Activated CD4-positive, alpha-beta T cell treated with anti-CD3 and anti-CD28 coated beads, Interleukin-2, amount 10 ng/mL, durations not matched to agents 24 days and 14 days (primary cell): Measurements from ENCODE around the gene CTIF. TPM values are rescaled to one million over a fixed set of nuclear protein-coding genes. Genes with fewer than 3 reads are reported as not detected.
A peak's percentile ranks its signal among the peaks of the same experiment; 100 is the strongest.
"Not testable (repeated sequence)": the region's sequence is repeated elsewhere in the genome, so short reads cannot be mapped to it uniquely, and the experiment has no call there.

Experiments
- DNase-seq: peaks from one replicate; pipeline ENCODE4 v3.0.0; 2022
- H3K27ac Mint-ChIP-seq: one replicate; pipeline ENCODE4 v1.8.0; 2022; ENCODE audit warnings: mild to moderate bottlenecking, mixed read lengths
- H3K27me3 Mint-ChIP-seq: one replicate; pipeline ENCODE4 v1.8.0; 2022; ENCODE audit warnings: mixed read lengths
- H3K36me3 Mint-ChIP-seq: one replicate; pipeline ENCODE4 v1.8.0; 2022; ENCODE audit warnings: low read depth, mild to moderate bottlenecking, mixed read lengths
- H3K4me1 Mint-ChIP-seq: one replicate; pipeline ENCODE4 v1.8.0; 2021; ENCODE audit warnings: mixed read lengths
- H3K4me3 Mint-ChIP-seq: one replicate; pipeline ENCODE4 v1.8.0; 2022; ENCODE audit warnings: mild to moderate bottlenecking, moderate library complexity, mixed read lengths
- H3K9me3 Mint-ChIP-seq: one replicate; pipeline ENCODE4 v1.8.0; 2021; ENCODE audit warnings: mixed read lengths
- intact Hi-C: fragments of 100-400 bp; cut with micrococcal nuclease; formaldehyde crosslinking; loops from one replicate; pipeline ENCODE4 v1.15.1; 2023
- total RNA-seq: library from RNA; stranded (reverse); gene quantifications from 2 replicates; pipeline ENCODE4 v1.2.3, GENCODE V29; 2022

Gene CTIF
- total RNA-seq, 1 donor from 2014 or later = 9.5 TPM

- no peaks in the 10 kb centered on the region for H3K4me1 Mint-ChIP-seq
- no peak overlapping the region for H3K4me3 Mint-ChIP-seq
- H3K36me3 Mint-ChIP-seq = no peaks in the 10 kb centered on the region
- no peaks in the 10 kb centered on the region for H3K9me3 Mint-ChIP-seq
- intact Hi-C loops = no loop called here
- no peak overlapping the region for H3K27ac Mint-ChIP-seq
- DNase-seq = no peak
- peaks cover 2% of the 10 kb centered on the region for H3K27me3 Mint-ChIP-seq
Measured at GRCh38 chr18:48709371-48710062, 170.7 kb downstream of the CTIF start.

- H3K4me1 Mint-ChIP-seq = no peaks in the 10 kb centered on the region
- H3K36me3 Mint-ChIP-seq = no peaks in the 10 kb centered on the region
- no peaks in the 10 kb centered on the region for H3K9me3 Mint-ChIP-seq
- H3K27ac Mint-ChIP-seq = no peak overlapping the region
- no peak overlapping the region for H3K4me3 Mint-ChIP-seq
- intact Hi-C loops = no loop called here
- H3K27me3 Mint-ChIP-seq = peaks cover 2% of the 10 kb centered on the region
- DNase-seq = peak; percentile 64
Measured at GRCh38 chr18:48711651-48712486, 173.0 kb downstream of the CTIF start.

DNA sequence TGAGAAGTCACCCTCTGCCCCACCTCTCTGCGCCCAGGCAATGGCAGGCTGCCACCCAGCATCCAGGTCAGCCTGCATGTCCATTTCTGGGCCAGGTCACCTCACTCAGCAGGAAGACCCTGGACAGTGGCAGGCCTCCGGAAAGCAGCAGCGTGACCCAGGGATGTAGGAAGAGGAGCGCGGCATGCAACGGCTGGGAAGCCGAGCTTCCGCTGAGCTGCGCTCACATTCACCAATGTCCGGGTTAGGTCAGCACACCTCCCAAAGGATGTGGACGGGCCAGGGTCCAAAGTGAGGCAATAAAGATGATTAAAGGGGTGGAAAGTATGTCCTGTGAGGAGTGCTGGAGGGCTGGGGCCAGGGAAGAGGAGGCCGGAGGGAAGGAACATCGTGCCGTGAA is 174.5 kb downstream of the CTIF start:
- intact Hi-C loops = no loop called here
- no peak for DNase-seq
- no peaks in the 10 kb centered on the region for H3K36me3 Mint-ChIP-seq
- no peaks in the 10 kb centered on the region for H3K9me3 Mint-ChIP-seq
- H3K4me3 Mint-ChIP-seq = no peak overlapping the region
- no peaks in the 10 kb centered on the region for H3K4me1 Mint-ChIP-seq
- peaks cover 2% of the 10 kb centered on the region for H3K27me3 Mint-ChIP-seq
- no peak overlapping the region for H3K27ac Mint-ChIP-seq

DNA sequence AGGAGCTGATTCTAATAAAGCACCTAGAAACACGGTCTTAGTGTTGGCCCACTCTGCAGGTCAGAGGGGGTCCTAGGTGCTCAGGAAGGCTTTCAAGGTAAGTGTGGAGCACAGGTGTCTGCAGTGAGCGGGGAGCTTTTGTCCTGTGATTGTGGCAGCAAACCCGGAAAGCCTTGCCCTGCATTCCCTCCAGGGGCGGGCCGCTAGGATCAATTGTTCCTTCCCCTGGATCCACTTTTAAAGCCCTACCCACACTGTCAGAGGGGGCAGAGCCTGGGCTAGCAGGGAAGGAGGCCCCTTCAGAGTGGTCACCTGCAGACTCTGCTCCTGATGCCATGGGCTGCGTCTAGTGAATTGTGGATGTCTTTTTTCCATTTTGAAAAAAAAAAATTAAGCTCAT is 176.0 kb downstream of the CTIF start:
- Mint-ChIP-seq H3K27ac (no peak overlapping the region), H3K4me1 (no peaks in the 10 kb centered on the region), H3K36me3 (no peaks in the 10 kb centered on the region), H3K4me3 (no peak overlapping the region), H3K27me3 (peaks cover 2% of the 10 kb centered on the region), H3K9me3 (no peaks in the 10 kb centered on the region)
- DNase-seq = no peak
- intact Hi-C loops = no loop called here

- DNase-seq = no peak
- Mint-ChIP-seq H3K36me3 (no peaks in the 10 kb centered on the region), H3K27me3 (peaks cover 2% of the 10 kb centered on the region), H3K9me3 (no peaks in the 10 kb centered on the region), H3K4me3 (no peak overlapping the region), H3K4me1 (no peaks in the 10 kb centered on the region), H3K27ac (no peak overlapping the region)
- intact Hi-C loops = no loop called here
Measured at GRCh38 chr18:48715711-48716361, 177.0 kb downstream of the CTIF start.

GRCh38 chr18:48717227-48717626 is 178.4 kb downstream of the CTIF start:
- H3K27me3 Mint-ChIP-seq, H3K36me3 Mint-ChIP-seq, H3K27ac Mint-ChIP-seq, intact Hi-C loops, H3K4me3 Mint-ChIP-seq, H3K9me3 Mint-ChIP-seq, H3K4me1 Mint-ChIP-seq, DNase-seq: not testable (repeated sequence)

DNA sequence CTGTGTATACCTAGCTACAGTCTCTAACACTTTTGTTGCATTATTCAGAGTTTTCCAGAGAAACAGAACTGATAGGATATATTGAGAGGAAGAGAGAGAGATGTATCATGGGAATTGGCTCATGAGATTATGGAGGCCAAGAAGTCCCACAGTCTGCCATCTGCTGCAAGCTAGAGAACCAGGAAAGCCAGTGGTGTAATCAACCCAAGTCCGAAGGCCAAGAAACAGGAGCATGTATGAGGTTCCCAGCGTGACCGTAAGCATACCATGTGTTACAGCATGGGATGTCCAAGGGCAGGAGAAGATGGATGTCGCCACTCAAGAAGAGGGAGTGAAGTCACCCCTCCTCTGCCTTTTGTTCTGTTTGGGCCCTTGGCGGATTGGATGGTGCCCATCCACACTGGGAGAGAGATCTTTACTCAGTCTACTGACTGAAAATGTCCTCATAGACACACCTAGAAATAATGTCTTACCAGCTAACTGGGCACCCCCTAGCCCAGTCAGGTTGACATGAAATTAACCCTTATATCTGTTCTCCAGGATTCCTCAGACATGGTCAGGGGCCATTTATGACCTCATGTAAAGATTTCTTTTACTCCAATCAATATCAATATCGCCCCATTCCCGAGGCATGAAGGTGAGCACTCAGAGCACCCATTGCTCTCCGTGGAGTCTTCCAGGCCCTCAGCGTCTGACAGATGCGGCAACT is 179.6 kb downstream of the CTIF start:
- H3K9me3 Mint-ChIP-seq = no peaks in the 10 kb centered on the region

GRCh38 chr18:48719388-48719787 is 180.6 kb downstream of the CTIF start:
- Mint-ChIP-seq H3K27ac (no peak overlapping the region), H3K4me1 (no peaks in the 10 kb centered on the region)

More for the DNA sequence above, 179.6 kb downstream of the CTIF start:
- intact Hi-C loops = no loop called here
- H3K4me3 Mint-ChIP-seq = no peak overlapping the region
- no peak overlapping the region for H3K27ac Mint-ChIP-seq
- H3K4me1 Mint-ChIP-seq = no peaks in the 10 kb centered on the region
- no peak for DNase-seq
- no peaks in the 10 kb centered on the region for H3K27me3 Mint-ChIP-seq
- H3K36me3 Mint-ChIP-seq = no peaks in the 10 kb centered on the region

GRCh38 chr18:48719974-48720654 is 181.3 kb downstream of the CTIF start:
- H3K27me3 Mint-ChIP-seq = no peaks in the 10 kb centered on the region
- no peaks in the 10 kb centered on the region for H3K4me1 Mint-ChIP-seq
- H3K4me3 Mint-ChIP-seq = no peak overlapping the region
- H3K36me3 Mint-ChIP-seq = no peaks in the 10 kb centered on the region
- intact Hi-C loops = no loop called here
- DNase-seq = no peak
- no peak overlapping the region for H3K27ac Mint-ChIP-seq
- H3K9me3 Mint-ChIP-seq = no peaks in the 10 kb centered on the region

More at GRCh38 chr18:48719388-48719787, 180.6 kb downstream of the CTIF start:
- no peaks in the 10 kb centered on the region for H3K36me3 Mint-ChIP-seq
- intact Hi-C loops = no loop called here
- no peaks in the 10 kb centered on the region for H3K9me3 Mint-ChIP-seq
- DNase-seq = no peak
- H3K27me3 Mint-ChIP-seq = no peaks in the 10 kb centered on the region
- no peak overlapping the region for H3K4me3 Mint-ChIP-seq

GRCh38 chr18:48720655-48721025 is 181.8 kb downstream of the CTIF start:
- H3K4me3 Mint-ChIP-seq = no peak overlapping the region
- no peaks in the 10 kb centered on the region for H3K4me1 Mint-ChIP-seq
- no peaks in the 10 kb centered on the region for H3K9me3 Mint-ChIP-seq
- intact Hi-C loops = no loop called here
- no peak overlapping the region for H3K27ac Mint-ChIP-seq
- DNase-seq = no peak
- H3K36me3 Mint-ChIP-seq = no peaks in the 10 kb centered on the region
- no peaks in the 10 kb centered on the region for H3K27me3 Mint-ChIP-seq

DNA sequence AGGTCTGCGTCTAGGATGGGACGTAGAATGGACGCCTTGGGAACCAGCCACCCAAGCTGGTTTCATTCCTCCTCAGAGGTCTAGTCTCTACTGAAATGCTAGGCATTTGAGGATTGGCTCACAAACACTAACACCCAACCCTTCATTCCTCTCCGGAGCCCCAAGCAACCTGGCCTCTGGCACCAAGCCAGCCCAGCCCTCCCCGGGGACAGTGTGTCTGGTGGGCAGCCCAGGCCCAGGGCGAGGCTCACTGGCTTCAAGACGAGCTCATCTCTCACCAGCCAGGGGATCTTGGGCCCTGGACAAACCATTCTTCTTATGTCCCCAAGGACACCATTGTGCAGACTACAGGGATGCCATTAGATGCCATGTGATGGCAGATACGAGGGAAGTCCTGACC is 182.5 kb downstream of the CTIF start:
- Mint-ChIP-seq H3K36me3 (no peaks in the 10 kb centered on the region), H3K4me1 (no peaks in the 10 kb centered on the region), H3K9me3 (no peaks in the 10 kb centered on the region), H3K27me3 (no peaks in the 10 kb centered on the region), H3K4me3 (no peak overlapping the region), H3K27ac (no peak overlapping the region)
- intact Hi-C loops = no loop called here
- DNase-seq = no peak

DNA sequence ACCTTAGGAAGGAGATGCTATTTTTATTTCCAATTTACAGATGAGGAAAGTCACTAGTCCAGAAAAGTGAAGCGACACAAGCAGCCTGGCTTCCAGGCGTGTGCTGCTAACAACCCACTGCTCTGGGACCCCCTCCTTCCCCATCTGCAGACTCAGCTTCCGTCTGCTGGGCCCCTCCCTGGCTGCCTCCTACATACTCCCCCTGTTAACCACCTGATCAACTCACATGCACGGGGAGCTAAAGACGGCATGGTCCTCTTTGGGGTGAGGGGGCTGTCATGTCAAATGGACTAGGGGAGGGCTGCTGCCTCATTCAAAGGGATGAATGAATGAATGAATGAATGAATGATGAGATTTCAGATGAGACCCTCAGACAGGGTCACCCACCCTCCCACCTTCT is 184.2 kb downstream of the CTIF start:
- DNase-seq = no peak
- Mint-ChIP-seq H3K27ac (no peak overlapping the region), H3K9me3 (no peaks in the 10 kb centered on the region), H3K4me3 (no peak overlapping the region), H3K36me3 (no peaks in the 10 kb centered on the region), H3K4me1 (peaks cover 6% of the 10 kb centered on the region), H3K27me3 (no peaks in the 10 kb centered on the region)
- intact Hi-C loops = no loop called here

- DNase-seq = no peak
- no peak overlapping the region for H3K27ac Mint-ChIP-seq
- no peaks in the 10 kb centered on the region for H3K36me3 Mint-ChIP-seq
- no peaks in the 10 kb centered on the region for H3K27me3 Mint-ChIP-seq
- intact Hi-C loops = no loop called here
- no peak overlapping the region for H3K4me3 Mint-ChIP-seq
- no peaks in the 10 kb centered on the region for H3K9me3 Mint-ChIP-seq
- peaks cover 6% of the 10 kb centered on the region for H3K4me1 Mint-ChIP-seq
Measured at GRCh38 chr18:48723837-48724236, 185.0 kb downstream of the CTIF start.
